GM12801 (cell line): ENCODE measurements around the gene BEGAIN.

Experiments
- TF ChIP-seq, protein P1 (sequence below): IDR thresholded peaks from one replicate; pipeline ENCODE4 v1.5.1; 2011; ENCODE audit warnings: control low read depth; ENCODE audit not compliant: insufficient read length; ENCODE audit errors: extremely low read depth

BEGAIN gene

DNA sequence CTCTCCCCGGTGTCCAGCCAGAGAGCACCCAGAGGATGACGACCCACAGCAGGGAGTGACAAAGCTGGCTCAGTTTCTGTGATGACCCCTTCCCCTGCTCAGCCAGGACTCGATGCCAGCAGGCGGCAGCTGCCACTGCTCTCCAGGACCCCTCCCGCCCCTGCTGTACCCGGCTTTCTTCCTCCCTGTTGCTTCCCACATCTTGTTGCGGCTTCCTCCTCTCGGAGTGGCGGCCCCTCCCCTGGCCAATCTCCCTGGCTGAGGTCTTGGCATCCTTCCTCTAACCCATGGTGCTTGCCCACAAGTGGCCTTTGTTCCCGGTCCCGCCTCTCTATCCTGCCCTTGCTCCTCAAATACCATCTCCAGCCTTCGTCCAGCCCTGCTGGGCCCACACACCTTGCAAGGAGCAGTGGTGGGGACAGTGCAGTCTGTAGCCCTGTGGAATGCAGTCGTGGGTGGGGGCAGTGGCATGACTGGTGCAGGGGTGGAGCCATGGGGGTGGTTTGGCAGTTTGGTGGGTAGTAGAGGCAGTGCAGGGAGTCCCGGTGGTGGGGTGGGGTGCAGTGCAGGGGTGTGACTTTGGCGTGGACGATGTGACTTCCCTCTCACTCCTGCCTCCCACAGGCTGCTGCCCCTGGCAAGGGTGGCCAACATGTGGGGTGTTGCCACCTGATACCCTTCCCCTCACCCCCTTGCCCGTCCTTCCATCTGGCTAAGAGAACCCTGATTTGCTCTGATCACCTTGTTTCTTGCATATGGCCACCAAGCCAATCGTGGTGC, 16.3 kb upstream of the BEGAIN start:
- TF ChIP-seq, protein P1, sequence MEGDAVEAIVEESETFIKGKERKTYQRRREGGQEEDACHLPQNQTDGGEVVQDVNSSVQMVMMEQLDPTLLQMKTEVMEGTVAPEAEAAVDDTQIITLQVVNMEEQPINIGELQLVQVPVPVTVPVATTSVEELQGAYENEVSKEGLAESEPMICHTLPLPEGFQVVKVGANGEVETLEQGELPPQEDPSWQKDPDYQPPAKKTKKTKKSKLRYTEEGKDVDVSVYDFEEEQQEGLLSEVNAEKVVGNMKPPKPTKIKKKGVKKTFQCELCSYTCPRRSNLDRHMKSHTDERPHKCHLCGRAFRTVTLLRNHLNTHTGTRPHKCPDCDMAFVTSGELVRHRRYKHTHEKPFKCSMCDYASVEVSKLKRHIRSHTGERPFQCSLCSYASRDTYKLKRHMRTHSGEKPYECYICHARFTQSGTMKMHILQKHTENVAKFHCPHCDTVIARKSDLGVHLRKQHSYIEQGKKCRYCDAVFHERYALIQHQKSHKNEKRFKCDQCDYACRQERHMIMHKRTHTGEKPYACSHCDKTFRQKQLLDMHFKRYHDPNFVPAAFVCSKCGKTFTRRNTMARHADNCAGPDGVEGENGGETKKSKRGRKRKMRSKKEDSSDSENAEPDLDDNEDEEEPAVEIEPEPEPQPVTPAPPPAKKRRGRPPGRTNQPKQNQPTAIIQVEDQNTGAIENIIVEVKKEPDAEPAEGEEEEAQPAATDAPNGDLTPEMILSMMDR: no peak

DNA sequence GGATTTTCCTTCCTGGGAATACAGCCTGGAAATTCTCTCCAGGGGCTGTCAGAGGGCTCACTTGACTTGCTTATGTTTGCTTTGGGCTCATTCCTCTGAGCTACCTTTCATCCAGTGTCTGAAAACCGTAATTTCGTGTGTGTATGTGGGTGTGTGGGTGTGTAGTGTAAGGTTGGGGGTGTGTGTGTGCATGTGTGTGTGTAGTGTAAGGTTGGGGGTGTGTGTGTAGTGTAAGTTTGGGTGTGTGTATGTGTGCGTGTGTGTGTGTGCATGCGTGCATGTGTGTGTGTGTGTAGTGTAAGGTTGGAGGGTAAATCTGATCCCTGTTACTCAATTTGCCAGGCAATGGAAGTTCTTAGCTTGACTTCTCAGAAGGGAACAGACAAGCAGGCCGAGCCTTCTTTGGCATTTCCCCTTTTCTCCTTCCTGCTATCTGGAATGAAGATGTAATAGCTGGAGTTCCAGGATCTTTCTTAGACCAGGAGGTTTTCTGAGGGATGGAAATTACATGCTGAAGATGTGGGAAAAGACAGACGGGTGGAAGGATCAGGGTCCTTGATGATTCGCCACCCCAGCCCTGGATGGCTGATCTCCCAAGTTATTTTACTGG, 15.5 kb upstream of the BEGAIN start:
- TF ChIP-seq, protein P1: no peak

DNA sequence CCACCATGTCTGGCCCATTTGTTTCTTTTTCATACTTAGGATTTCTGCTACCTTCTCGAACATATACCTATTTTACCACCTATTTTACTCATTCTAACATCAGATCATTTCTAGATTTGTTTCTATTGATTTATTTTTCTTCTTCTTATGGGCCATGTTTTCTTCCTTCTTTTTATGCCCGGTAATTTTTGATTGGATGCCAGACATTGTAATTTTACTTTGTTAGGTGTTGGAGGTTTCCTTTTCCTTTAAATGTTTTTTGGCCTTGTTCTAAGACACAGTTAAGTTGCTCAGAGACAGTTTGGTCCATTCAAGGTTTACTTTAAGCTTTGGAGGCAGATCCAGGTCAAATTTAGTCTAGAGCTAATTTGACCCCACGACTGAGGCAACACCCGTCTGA, 14.7 kb upstream of the BEGAIN start:
- TF ChIP-seq, protein P1: no peak

DNA sequence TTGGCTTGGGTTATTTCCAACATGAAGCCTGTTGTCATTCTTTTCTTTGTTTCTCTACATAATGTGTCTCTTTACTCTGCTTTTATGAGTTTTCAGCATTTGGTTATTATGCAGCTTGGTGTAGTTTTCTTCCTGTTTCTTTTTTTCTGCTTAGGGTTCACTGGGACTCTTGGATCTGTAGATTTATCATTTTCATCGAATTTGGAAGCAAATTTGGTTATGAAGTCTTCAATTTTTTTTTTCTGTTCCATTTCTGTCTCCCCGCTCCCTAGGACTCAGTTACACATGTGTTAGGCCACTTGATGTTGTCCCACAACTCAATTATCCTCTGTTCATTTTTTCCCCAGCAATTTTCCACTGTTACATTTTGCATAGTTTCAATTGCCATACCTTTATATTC, 13.8 kb upstream of the BEGAIN start:
- TF ChIP-seq, protein P1: no peak

DNA sequence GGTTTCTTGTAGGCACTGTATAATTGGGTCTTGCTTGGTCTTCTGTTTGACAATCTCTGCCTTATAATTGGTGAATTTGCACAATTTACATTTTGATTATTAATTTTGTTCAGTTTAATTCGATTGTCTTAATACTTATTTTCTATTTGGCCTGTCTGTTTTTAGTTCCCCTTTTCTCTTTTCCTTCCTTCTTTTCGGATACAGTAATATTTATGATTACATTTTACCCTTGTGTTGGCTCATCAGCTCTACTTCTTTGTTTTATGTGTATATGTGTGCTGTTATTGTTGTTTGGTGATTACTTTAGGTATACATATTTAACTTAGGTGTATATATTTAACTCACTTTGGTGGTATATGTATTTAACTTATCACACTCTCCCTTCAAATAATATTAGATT, 12.8 kb upstream of the BEGAIN start:
- TF ChIP-seq, protein P1: no peak

DNA sequence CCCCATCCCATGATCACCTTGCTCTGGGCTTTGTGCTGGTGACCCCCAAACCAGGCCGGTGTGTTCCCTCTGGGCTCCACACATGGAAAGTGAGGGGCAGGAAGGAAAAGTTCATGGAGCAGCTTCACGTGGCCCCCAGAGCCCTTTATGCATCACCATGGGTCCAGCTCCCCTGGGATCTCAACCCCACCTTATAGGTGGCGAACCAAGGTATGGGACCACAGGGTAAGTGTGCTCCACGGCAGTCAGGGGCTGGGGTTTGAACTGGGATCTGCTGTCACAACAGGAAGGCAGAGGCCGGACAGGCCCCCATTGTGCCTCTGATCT, 7.4 kb upstream of the BEGAIN start:
- TF ChIP-seq, protein P1: no peak

DNA sequence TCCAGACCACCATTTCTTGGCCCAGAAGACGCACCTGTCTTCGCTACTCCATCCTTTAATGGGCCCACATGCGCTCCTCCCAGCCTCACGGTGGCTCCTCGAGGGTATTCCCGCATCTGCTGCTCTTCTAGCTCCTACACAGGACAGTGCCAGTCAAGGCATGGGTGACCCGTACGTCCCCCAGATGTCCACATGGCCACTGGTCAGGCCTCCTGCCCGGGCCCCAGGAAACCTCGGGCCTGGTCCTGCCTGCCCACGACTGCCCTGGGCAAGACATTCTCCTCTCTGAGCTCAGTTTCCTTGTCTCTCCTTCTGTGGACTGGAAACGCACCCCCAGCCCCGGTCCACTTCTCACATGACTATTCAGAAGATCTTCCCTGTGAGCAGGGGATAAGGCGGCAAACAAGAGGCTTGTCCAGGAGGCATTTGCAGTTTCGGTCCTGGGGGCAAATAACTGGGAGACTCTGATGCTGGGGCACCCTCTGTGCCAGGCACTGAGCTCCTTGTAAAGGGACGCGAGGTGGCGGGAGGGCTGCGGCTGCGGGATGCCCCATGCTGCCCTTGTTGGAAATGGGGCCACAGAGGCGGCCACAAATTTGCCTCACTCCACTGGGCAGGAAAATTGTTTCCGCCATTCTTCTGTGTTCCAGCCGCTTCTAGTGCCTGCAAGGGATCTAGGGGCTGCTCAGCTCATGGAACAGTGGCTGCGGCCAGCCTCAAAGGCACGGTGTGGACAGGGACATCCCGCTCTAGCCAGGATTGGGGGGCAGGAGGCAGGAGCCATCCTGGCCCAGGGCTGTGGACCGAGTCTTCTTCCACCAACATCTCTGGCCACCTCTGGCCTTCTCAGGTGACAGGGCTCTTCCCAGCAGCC, 6.8 kb upstream of the BEGAIN start:
- TF ChIP-seq, protein P1: no peak
